ENCODE data around the gene NCKIPSD.
"Not testable (repeated sequence)": the region's sequence is repeated elsewhere in the genome, so short reads cannot be mapped to it uniquely, and the experiment has no call there.

The NCKIPSD gene

GRCh38 chr3:48685603-48686511 lies at the start of gene NCKIPSD:
NCKIPSD (minus strand) TSS chr3:48685915; CDS start chr3:48685807, 108 bp downstream.
- peak; percentile 89 to 90 for DNase-seq

DNA sequence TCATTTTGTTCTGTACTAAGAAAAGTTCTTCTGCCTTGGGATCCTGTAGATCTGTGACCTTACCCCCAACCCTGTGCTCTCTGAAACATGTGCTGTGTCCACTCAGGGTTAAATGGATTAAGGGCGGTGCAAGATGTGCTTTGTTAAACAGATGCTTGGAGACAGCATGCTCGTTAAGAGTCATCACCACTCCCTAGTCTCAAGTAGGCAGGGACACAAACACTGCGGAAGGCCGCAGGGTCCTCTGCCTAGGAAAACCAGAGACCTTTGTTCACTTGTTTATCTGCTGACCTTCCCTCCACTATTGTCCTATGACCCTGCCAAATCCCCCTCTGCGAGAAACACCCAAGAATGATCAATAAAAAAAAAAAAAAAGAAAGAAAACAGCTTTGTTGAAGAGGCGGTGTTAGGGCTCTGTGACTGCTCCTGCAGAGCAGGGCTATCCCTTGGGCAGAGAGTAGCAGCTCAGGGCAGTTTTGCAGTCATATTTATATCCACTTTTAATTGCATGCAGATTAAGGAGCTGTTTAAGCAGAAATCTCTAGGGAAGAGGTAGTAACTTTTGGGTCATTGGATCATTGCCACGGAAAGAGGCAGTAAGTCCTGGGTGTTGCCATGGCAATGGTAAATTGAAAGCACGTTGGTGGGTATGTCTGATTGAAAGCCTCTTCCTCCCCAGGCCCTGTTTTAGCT lies 49.5 kb upstream of the NCKIPSD start:
- DNase-seq, result not testable (repeated sequence)

- DNase-seq, result not testable (repeated sequence)
Observed at GRCh38 chr3:48734541-48734940, 48.8 kb upstream of the NCKIPSD start.

DNA sequence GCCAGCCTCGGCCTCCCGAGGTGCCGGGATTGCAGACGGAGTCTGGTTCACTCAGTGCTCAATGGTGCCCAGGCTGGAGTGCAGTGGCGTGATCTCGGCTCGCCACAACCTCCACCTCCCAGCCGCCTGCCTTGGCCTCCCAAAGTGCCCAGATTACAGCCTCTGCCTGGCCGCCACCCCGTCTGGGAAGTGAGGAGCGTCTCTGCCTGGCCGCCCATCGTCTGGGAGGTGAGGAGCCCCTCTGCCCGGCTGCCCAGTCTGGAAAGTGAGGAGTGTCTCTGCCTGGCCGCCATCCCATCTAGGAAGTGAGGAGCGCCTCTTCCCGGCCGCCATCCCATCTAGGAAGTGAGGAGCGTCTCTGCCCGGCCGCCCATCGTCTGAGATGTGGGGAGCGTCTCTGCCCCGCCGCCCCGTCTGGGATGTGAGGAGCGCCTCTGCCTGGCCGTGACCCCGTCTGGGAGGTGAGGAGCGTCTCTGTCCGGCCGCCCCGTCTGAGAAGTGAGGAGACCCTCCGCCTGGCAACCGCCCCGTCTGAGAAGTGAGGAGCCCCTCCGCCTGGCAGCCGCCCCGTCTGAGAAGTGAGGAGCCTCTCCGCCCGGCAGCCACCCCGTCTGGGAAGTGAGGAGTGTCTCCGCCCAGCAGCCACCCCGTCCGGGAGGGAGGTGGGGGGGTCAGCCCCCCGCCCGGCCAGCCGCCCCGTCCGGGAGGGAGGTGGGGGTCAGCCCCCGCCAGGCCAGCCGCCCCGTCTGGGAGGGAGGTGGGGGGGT lies 48.2 kb upstream of the NCKIPSD start:
- not testable (repeated sequence) for DNase-seq

DNA sequence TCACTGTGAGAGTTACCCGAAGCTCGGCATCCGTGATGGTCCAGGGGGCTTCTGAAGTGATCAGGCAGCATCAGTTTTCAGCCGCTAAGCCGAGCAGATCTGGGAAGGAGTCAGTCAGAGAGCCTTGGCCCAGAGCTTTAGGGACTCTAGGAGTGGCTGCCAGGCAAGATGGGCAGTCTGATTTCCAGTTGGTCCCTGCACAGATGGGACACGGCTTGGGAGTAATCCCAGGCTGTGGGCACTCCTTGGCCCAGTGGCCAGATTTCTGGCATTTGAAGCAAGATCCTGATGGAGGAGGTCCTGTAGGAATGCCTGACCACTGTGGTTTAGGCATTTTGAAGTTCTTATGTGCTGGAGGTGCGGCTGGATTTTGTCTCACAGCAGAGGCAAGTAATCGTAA lies 41.8 kb upstream of the NCKIPSD start:
- no peak for DNase-seq

DNA sequence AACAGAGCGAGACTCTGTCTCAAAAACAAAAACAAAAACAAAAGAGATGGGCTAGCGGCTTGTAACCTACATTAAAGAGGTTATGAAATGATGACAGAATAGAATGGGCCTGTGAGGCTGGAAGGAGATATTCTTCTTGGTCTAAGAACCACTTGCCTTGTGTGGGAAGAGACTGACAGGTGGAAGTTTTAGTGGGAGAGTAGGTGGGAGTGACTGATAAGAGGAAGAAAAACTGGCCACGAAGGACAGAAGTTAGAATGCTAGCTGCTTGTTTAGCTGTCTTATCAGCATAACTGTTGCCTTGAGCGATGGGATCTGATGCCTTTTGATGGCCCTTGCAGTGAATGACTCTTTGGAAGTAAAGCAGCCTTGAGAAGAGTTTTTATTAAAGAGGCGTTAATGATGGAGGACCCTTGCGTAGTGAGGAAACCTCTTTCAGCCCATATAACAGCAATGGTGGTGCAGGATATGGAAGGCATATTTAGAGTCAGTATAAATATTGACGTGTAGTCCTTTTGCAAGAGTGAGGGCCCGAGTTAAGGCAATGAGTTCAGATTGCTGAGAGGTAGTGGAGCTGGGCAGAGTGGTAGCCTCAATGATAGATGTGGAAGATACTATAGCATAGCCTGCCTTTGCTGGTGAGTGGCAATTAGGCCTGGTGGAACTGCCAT lies 39.6 kb upstream of the NCKIPSD start:
- not testable (repeated sequence) for DNase-seq

GRCh38 chr3:48723725-48724124 lies 38.0 kb upstream of the NCKIPSD start:
- DNase-seq, result no peak

- DNase-seq, result not testable (repeated sequence)
Observed at GRCh38 chr3:48723293-48723692, 37.6 kb upstream of the NCKIPSD start.

DNA sequence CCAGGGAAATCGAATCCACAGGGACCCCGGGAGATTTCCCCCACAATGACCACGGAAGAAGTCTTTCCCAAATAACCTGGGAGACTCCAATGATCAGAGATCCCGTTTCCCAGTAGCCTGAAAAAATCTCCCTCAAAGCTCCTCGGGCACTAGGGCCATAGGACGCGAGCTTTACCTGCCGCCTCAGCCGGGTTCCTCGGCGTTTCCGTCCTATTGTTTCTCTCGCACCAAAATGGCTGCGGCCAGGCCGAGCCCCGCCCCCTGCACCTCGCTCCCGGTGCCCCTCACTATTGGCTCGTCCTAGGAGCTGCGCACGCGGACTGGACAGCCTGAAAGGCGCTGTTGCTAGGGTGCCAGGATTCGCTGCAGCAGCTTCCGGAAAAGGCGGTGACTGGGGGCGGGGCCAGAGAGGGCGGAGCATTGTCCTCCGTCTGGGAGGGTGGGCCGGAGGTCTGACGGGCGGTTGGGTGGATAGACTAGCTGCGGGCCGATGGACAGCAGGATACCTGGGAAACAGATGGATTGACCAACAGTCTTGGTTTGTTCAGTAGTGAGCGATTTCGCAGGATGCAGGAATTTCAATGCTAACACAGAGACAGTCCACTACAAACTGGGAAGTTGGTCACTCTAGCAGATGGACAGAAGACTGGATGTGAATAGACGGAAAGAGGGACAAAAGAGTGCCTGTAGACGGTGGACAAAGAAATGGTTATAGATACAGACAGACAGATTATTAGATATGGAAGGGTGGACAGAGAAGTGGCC lies 31.4 kb upstream of the NCKIPSD start, which contains the start of gene IP6K2:
IP6K2 (minus strand) TSS at position 240 of the 765 bp plus-strand sequence. CDS start 21,930 bp downstream, outside the sequence.
- peak; percentile 98 to 99 for DNase-seq

DNA sequence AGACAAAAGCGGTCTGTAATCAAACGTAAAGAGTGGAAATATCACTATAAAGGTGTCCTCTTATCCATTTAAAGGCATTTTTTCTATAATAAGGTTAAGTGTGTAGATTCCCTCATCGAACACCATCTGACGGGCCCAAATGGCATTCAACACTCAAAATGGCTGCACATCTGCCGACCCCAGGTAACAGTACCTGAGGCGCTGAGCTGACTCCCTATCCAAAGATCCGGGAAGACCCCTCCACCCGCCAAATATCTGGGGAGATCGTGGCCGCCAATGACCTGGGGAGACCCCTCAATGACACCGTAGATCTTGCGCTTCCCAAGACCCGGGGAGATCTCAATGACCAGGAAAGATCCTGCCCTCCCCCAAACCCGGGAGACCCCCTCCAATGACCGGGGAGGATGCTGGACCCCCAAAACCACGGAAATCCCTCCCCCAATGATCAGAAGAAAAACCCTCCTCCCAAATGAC lies 30.8 kb upstream of the NCKIPSD start:
- DNase-seq, result peak; percentile 12 to 18

- DNase-seq, result no peak
Observed at GRCh38 chr3:48715174-48715800, 29.6 kb upstream of the NCKIPSD start.

DNA sequence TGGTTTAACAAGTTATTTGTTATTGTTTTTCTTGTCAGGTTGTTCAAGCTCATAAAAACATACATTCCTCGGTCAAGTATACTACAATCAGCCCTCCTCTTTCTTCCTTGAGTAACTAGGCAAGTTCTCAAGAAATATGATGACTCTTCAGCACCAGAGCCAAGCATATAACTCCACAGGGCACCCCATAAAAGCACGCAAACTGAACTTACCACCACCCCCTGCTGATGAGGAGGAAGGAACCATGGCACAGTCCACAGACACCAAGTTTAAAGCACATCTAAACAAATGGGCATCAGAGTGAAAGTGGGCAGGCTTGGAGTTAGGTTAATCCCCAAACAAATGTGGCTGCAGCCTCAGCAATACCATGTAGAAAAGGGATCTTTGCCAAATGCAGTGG lies 26.0 kb upstream of the NCKIPSD start:
- DNase-seq, result no peak

DNA sequence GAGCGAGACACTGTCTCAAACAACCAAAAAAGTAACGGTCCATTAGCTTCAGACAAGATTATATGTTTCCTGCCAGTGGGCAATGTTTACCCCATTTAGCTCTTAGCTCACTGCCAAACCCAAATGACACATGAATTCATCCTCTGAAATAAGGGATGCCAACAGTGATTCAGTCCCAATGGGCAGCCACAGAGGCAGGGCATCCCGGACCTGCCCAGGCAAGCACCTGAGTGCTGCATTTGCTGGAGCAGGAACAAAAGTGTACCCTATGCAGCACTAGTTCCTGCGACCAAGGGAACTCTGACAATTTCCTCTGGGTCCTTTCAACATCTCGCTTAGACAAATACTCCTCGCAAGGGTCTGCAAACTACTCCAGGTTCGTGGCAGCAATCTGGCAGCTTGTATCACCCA lies 23.3 kb upstream of the NCKIPSD start:
- DNase-seq, result no peak

GRCh38 chr3:48708481-48708889 lies 22.8 kb upstream of the NCKIPSD start:
- no peak for DNase-seq

DNA sequence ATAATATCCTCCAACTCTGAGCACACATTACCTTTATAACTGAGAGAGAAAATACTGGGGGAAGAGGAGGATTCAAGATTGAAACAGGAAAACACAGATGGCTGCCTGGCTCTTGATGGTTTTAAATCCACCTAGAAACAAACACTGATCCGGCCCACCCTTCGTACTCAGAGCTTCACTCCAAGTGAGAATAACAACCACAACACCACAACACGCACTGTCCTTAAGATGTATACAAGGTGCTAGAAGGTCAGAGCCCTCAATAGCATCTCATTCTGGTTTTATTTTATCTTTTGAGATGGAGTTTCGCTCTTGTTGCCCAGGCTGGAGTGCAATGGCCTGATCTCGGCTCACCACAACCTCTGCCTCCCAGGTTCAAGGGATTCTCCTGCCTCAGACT lies 21.4 kb upstream of the NCKIPSD start:
- no peak for DNase-seq

DNA sequence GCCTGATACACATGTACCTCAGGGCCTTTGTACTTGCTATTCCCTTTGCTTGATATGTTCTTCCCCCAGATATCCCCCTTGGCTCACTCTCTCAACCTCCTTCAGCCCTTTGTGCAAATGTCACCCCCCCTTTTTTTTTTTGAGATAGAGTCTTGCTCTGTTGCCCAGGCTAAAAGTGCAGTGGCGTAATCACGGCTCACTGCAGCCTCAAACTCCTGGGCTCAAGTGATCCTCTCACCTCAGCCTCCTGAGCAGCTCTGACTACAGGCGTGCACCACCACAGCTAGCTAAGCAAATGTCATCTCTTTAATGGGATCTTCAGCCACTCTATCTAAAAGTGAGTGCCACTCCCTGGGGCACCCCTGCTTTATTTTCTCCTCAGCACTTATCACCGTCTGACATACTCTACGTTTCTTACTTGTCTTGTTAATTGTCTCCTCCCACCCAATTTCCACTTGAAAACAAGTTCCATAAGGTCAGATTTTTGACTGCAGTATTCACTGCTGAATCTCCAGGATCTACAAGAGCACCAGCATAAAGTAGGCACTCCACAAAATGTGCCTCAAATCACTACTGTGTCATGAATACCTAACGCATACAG lies 16.7 kb upstream of the NCKIPSD start:
- no peak for DNase-seq

GRCh38 chr3:48700731-48701405 lies 15.2 kb upstream of the NCKIPSD start:
- DNase-seq, result no peak

GRCh38 chr3:48698891-48699290 lies 13.2 kb upstream of the NCKIPSD start:
- DNase-seq, result no peak

GRCh38 chr3:48697952-48698351 lies 12.2 kb upstream of the NCKIPSD start:
- no peak for DNase-seq

- DNase-seq, result no peak
Observed at GRCh38 chr3:48696601-48697000, 10.9 kb upstream of the NCKIPSD start.

Measured in activated CD4-positive, alpha-beta T cell treated with anti-CD3 and anti-CD28 coated beads for 4 hours (primary cell).